ENCODE results near the gene ADCY9.

GRCh38 chr16:3912897-3913296 lies 203.3 kb downstream of the ADCY9 start:
- TF ChIP-seq CTCF (IDR thresholded peaks at IDR 0.05; ENCODE audit: insufficient read depth, low read length, poor library complexity, severe bottlenecking) (no peak), EZH2phosphoT487 (conservative IDR thresholded peaks at IDR 0.05; ENCODE audit: low read length) (no peak)

All from SU-DHL-6 (cell line).